SU-DHL-6 (cell line): ENCODE results near the gene AP1S3.

Experiments
- H2AFZ ChIP-seq: fragments of 200-600 bp; sonication (generic); 2 replicates; pipeline ENCODE4 v1.6.1; 2014; ENCODE audit warnings: low read depth, mild to moderate bottlenecking, moderate library complexity, mixed read lengths, antibody characterized with exemption, low read length; ENCODE audit not compliant: severe bottlenecking
- H3F3A ChIP-seq: fragments of 200-600 bp; shearing (Covaris generic); 2 replicates; pipeline ENCODE4 v1.6.0; 2016; ENCODE audit warnings: antibody characterized with exemption, mild to moderate bottlenecking; ENCODE audit not compliant: insufficient read depth
- H3K27ac ChIP-seq: fragments of 200-600 bp; sonication (generic); 2 replicates; pipeline ENCODE4 v1.5.1; 2016; ENCODE audit warnings: low read depth, mild to moderate bottlenecking, low read length, moderate library complexity, mixed read lengths
- H3K27me3 ChIP-seq: fragments of 200-600 bp; sonication (generic), shearing (Covaris generic); 2 replicates; pipeline ENCODE4 v1.6.0; 2014; ENCODE audit warnings: mild to moderate bottlenecking, low read length
- H3K36me3 ChIP-seq: fragments of 200-600 bp; sonication (generic); 2 replicates; pipeline ENCODE4 v1.6.1; 2014; ENCODE audit warnings: mild to moderate bottlenecking, low read length, mixed read lengths
- H3K4me2 ChIP-seq: fragments of 300-600, 200-600 bp; shearing (Covaris generic), sonication (generic); 2 replicates; pipeline ENCODE4 v1.6.0; 2014; ENCODE audit warnings: low read length, low read depth, mild to moderate bottlenecking; ENCODE audit not compliant: poor library complexity, severe bottlenecking
- H3K4me3 ChIP-seq: fragments of 200-600 bp; sonication (generic); 2 replicates; pipeline ENCODE4 v1.5.1; 2014; ENCODE audit warnings: antibody characterized with exemption, low read length, mild to moderate bottlenecking, mixed read lengths; ENCODE audit not compliant: insufficient read depth, poor library complexity, severe bottlenecking
- H3K79me2 ChIP-seq: fragments of 200-600 bp; sonication (generic); 2 replicates; pipeline ENCODE4 v1.6.1; 2014; ENCODE audit warnings: mild to moderate bottlenecking, low read length, moderate library complexity; ENCODE audit not compliant: insufficient read depth
- H3K9ac ChIP-seq: fragments of 200-600 bp; sonication (generic); 2 replicates; pipeline ENCODE4 v1.7.0; 2014; ENCODE audit warnings: mild to moderate bottlenecking, low read length
- H3K9me2 ChIP-seq: fragments of 200-600 bp; sonication (generic); replicated peaks from 2 replicates; pipeline ENCODE4 v1.6.1; 2014; ENCODE audit warnings: low read length; ENCODE audit not compliant: insufficient read depth
- H3K9me3 ChIP-seq: fragments of 200-600 bp; sonication (generic); 2 replicates; pipeline ENCODE4 v1.6.1; 2014; ENCODE audit warnings: low read length, mixed read lengths; ENCODE audit not compliant: insufficient read depth
- H4K20me1 ChIP-seq: fragments of 200-600 bp; sonication (generic); 2 replicates; pipeline ENCODE4 v1.6.1; 2014; ENCODE audit warnings: low read depth, mild to moderate bottlenecking, antibody characterized with exemption, low read length, moderate library complexity, mixed read lengths
- EZH2phosphoT487 ChIP-seq: fragments of 200-600 bp; sonication (generic), shearing (Covaris generic); conservative IDR thresholded peaks from 2 replicates; pipeline ENCODE4 v1.6.1; 2018; ENCODE audit warnings: mild to moderate bottlenecking, antibody characterized with exemption, low read length, moderate library complexity, mixed read lengths
- TF ChIP-seq, protein P1 (sequence below): fragments of 200-600 bp; sonication (generic); IDR thresholded peaks from one replicate; pipeline ENCODE4 v1.5.1; 2017; ENCODE audit warnings: antibody characterized with exemption, mild to moderate bottlenecking, low read length, moderate library complexity; ENCODE audit not compliant: insufficient read depth, poor library complexity, severe bottlenecking

The AP1S3 gene

GRCh38 chr2:223811757-223812156 is 25.6 kb downstream of the AP1S3 start:
- Histone ChIP-seq H4K20me1 (no peaks in the 10 kb centered on the region), H3K36me3 (no peaks in the 10 kb centered on the region), H3K4me2 (no peak overlapping the region), H3K9ac (no peak overlapping the region), H3F3A (no peaks in the 10 kb centered on the region), H3K27me3 (no peaks in the 10 kb centered on the region), H3K79me2 (no peaks in the 10 kb centered on the region), H3K4me3 (no peak overlapping the region), H3K27ac (no peak overlapping the region), H3K9me3 (no peaks in the 10 kb centered on the region), H2AFZ (no peak overlapping the region), H3K9me2 (no peaks in the 10 kb centered on the region)
- TF ChIP-seq, protein P1, sequence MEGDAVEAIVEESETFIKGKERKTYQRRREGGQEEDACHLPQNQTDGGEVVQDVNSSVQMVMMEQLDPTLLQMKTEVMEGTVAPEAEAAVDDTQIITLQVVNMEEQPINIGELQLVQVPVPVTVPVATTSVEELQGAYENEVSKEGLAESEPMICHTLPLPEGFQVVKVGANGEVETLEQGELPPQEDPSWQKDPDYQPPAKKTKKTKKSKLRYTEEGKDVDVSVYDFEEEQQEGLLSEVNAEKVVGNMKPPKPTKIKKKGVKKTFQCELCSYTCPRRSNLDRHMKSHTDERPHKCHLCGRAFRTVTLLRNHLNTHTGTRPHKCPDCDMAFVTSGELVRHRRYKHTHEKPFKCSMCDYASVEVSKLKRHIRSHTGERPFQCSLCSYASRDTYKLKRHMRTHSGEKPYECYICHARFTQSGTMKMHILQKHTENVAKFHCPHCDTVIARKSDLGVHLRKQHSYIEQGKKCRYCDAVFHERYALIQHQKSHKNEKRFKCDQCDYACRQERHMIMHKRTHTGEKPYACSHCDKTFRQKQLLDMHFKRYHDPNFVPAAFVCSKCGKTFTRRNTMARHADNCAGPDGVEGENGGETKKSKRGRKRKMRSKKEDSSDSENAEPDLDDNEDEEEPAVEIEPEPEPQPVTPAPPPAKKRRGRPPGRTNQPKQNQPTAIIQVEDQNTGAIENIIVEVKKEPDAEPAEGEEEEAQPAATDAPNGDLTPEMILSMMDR = no peak
- no peak for TF ChIP-seq EZH2phosphoT487

- no peak overlapping the region for H3K9ac ChIP-seq
- H3F3A ChIP-seq = no peaks in the 10 kb centered on the region
- H2AFZ ChIP-seq = no peak overlapping the region
- no peaks in the 10 kb centered on the region for H4K20me1 ChIP-seq
- H3K4me3 ChIP-seq = no peak overlapping the region
- no peaks in the 10 kb centered on the region for H3K79me2 ChIP-seq
- H3K4me2 ChIP-seq = no peak overlapping the region
- H3K36me3 ChIP-seq = no peaks in the 10 kb centered on the region
- no peak overlapping the region for H3K27ac ChIP-seq
- H3K9me3 ChIP-seq = no peaks in the 10 kb centered on the region
- H3K9me2 ChIP-seq = no peaks in the 10 kb centered on the region
- no peaks in the 10 kb centered on the region for H3K27me3 ChIP-seq
- TF ChIP-seq, protein P1 = no peak
- no peak for TF ChIP-seq EZH2phosphoT487
Measured at GRCh38 chr2:223805008-223805407, 32.4 kb downstream of the AP1S3 start.

GRCh38 chr2:223801736-223802135 is 35.6 kb downstream of the AP1S3 start:
- Histone ChIP-seq H3K27me3 (no peaks in the 10 kb centered on the region), H3K4me3 (no peak overlapping the region), H3K9ac (no peak overlapping the region), H3K9me3 (no peaks in the 10 kb centered on the region), H3K4me2 (no peak overlapping the region), H2AFZ (no peak overlapping the region), H3F3A (no peaks in the 10 kb centered on the region), H3K79me2 (no peaks in the 10 kb centered on the region), H3K9me2 (no peaks in the 10 kb centered on the region), H4K20me1 (no peaks in the 10 kb centered on the region), H3K27ac (no peak overlapping the region), H3K36me3 (no peaks in the 10 kb centered on the region)
- TF ChIP-seq, protein P1 = no peak
- no peak for TF ChIP-seq EZH2phosphoT487
